ENCODE measurements around the gene TRIM46.
"Not testable (repeated sequence)": the region's sequence is repeated elsewhere in the genome, so short reads cannot be mapped to it uniquely, and the experiment has no call there.

The TRIM46 gene

GRCh38 chr1:155133799-155134281 lies 39.8 kb upstream of the TRIM46 start:
- Mint-ChIP-seq H3K27me3 (ENCODE audit: low read depth) (peaks cover 9% of the 10 kb centered on the region), H3K4me3 (no peak overlapping the region), H3K27ac (no peak overlapping the region), H3K4me1 (ENCODE audit: low read depth) (peaks cover 30% of the 10 kb centered on the region), H3K36me3 (ENCODE audit: low read depth) (peaks cover 18% of the 10 kb centered on the region), H3K9me3 (no peaks in the 10 kb centered on the region)
- DNase-seq (ENCODE audit: low spot score), result no peak

GRCh38 chr1:155134322-155134721 lies 39.3 kb upstream of the TRIM46 start:
- H3K4me1 Mint-ChIP-seq (ENCODE audit: low read depth), result peaks cover 31% of the 10 kb centered on the region
- peak overlapping the region; percentile 100 for H3K27ac Mint-ChIP-seq
- no peaks in the 10 kb centered on the region for H3K9me3 Mint-ChIP-seq
- H3K36me3 Mint-ChIP-seq (ENCODE audit: low read depth), result peaks cover 20% of the 10 kb centered on the region
- H3K27me3 Mint-ChIP-seq (ENCODE audit: low read depth), result peaks cover 4% of the 10 kb centered on the region
- H3K4me3 Mint-ChIP-seq, result peak overlapping the region; percentile 99
- no peak for DNase-seq (ENCODE audit: low spot score)

- H3K9me3 Mint-ChIP-seq, result no peaks in the 10 kb centered on the region
- H3K27ac Mint-ChIP-seq, result peak overlapping the region; percentile 100
- peak; percentile 84 for DNase-seq (ENCODE audit: low spot score)
- no peaks in the 10 kb centered on the region for H3K27me3 Mint-ChIP-seq (ENCODE audit: low read depth)
- H3K4me3 Mint-ChIP-seq, result peak overlapping the region; percentile 99
- H3K4me1 Mint-ChIP-seq (ENCODE audit: low read depth), result peaks cover 31% of the 10 kb centered on the region
- peaks cover 25% of the 10 kb centered on the region for H3K36me3 Mint-ChIP-seq (ENCODE audit: low read depth)
Measured at GRCh38 chr1:155134880-155135414, 38.7 kb upstream of the TRIM46 start.

- peak; percentile 95 for DNase-seq (ENCODE audit: low spot score)
- Mint-ChIP-seq H3K36me3 (ENCODE audit: low read depth) (peaks cover 27% of the 10 kb centered on the region), H3K4me1 (ENCODE audit: low read depth) (peaks cover 33% of the 10 kb centered on the region), H3K27ac (peak within 1 kb of the TSS; percentile 100), H3K27me3 (ENCODE audit: low read depth) (no peaks in the 10 kb centered on the region), H3K9me3 (no peaks in the 10 kb centered on the region), H3K4me3 (peak within 1 kb of the TSS; percentile 99)
Measured at GRCh38 chr1:155135415-155136028, 38.1 kb upstream of the TRIM46 start, which contains the start of gene SLC50A1. TSS of gene SLC50A1 (plus strand) at chr1:155135852. CDS start at chr1:155135912, 60 bp downstream.

GRCh38 chr1:155136748-155137147 lies 36.9 kb upstream of the TRIM46 start:
- no peaks in the 10 kb centered on the region for H3K9me3 Mint-ChIP-seq
- H3K27ac Mint-ChIP-seq, result peak overlapping the region; percentile 100
- H3K4me3 Mint-ChIP-seq, result peak overlapping the region; percentile 99
- no peak for DNase-seq (ENCODE audit: low spot score)
- peaks cover 5% of the 10 kb centered on the region for H3K27me3 Mint-ChIP-seq (ENCODE audit: low read depth)
- H3K4me1 Mint-ChIP-seq (ENCODE audit: low read depth), result peaks cover 35% of the 10 kb centered on the region
- H3K36me3 Mint-ChIP-seq (ENCODE audit: low read depth), result peaks cover 27% of the 10 kb centered on the region

- peaks cover 25% of the 10 kb centered on the region for H3K36me3 Mint-ChIP-seq (ENCODE audit: low read depth)
- peak overlapping the region; percentile 99 for H3K4me3 Mint-ChIP-seq
- H3K27ac Mint-ChIP-seq, result peak overlapping the region; percentile 100
- DNase-seq (ENCODE audit: low spot score), result no peak
- peaks cover 5% of the 10 kb centered on the region for H3K27me3 Mint-ChIP-seq (ENCODE audit: low read depth)
- H3K9me3 Mint-ChIP-seq, result no peaks in the 10 kb centered on the region
- H3K4me1 Mint-ChIP-seq (ENCODE audit: low read depth), result peaks cover 35% of the 10 kb centered on the region
Measured at GRCh38 chr1:155137154-155137949, 36.3 kb upstream of the TRIM46 start.

GRCh38 chr1:155139895-155140629 lies 33.6 kb upstream of the TRIM46 start, which contains the start of gene DPM3:
TSS of gene DPM3 (minus strand) at chr1:155140531. CDS start at chr1:155140240, 291 bp downstream.
- Mint-ChIP-seq H3K27ac (peak within 1 kb of the TSS; percentile 95), H3K4me3 (peak within 1 kb of the TSS; percentile 99), H3K36me3 (ENCODE audit: low read depth) (peaks cover 23% of the 10 kb centered on the region), H3K9me3 (no peaks in the 10 kb centered on the region), H3K4me1 (ENCODE audit: low read depth) (peaks cover 29% of the 10 kb centered on the region), H3K27me3 (ENCODE audit: low read depth) (peaks cover 8% of the 10 kb centered on the region)
- peak; percentile 86 for DNase-seq (ENCODE audit: low spot score)

GRCh38 chr1:155140630-155140953 lies 33.1 kb upstream of the TRIM46 start:
- Mint-ChIP-seq H3K27me3 (ENCODE audit: low read depth) (peaks cover 10% of the 10 kb centered on the region), H3K9me3 (no peaks in the 10 kb centered on the region), H3K4me1 (ENCODE audit: low read depth) (peaks cover 27% of the 10 kb centered on the region), H3K4me3 (peak overlapping the region; percentile 99), H3K36me3 (ENCODE audit: low read depth) (peaks cover 23% of the 10 kb centered on the region), H3K27ac (peak overlapping the region; percentile 95)
- DNase-seq (ENCODE audit: low spot score), result no peak

GRCh38 chr1:155141749-155142148 lies 31.9 kb upstream of the TRIM46 start:
- no peak overlapping the region for H3K27ac Mint-ChIP-seq
- no peaks in the 10 kb centered on the region for H3K9me3 Mint-ChIP-seq
- DNase-seq (ENCODE audit: low spot score), result no peak
- peaks cover 21% of the 10 kb centered on the region for H3K36me3 Mint-ChIP-seq (ENCODE audit: low read depth)
- peaks cover 24% of the 10 kb centered on the region for H3K4me1 Mint-ChIP-seq (ENCODE audit: low read depth)
- H3K4me3 Mint-ChIP-seq, result no peak overlapping the region
- H3K27me3 Mint-ChIP-seq (ENCODE audit: low read depth), result peaks cover 17% of the 10 kb centered on the region

GRCh38 chr1:155145491-155145890 lies 28.2 kb upstream of the TRIM46 start:
- H3K36me3 Mint-ChIP-seq (ENCODE audit: low read depth), result no peaks in the 10 kb centered on the region
- peaks cover 10% of the 10 kb centered on the region for H3K4me1 Mint-ChIP-seq (ENCODE audit: low read depth)
- DNase-seq (ENCODE audit: low spot score), result no peak
- H3K27me3 Mint-ChIP-seq (ENCODE audit: low read depth), result peaks cover 30% of the 10 kb centered on the region
- no peaks in the 10 kb centered on the region for H3K9me3 Mint-ChIP-seq
- H3K4me3 Mint-ChIP-seq, result no peak overlapping the region
- no peak overlapping the region for H3K27ac Mint-ChIP-seq

GRCh38 chr1:155155996-155156643 lies 17.5 kb upstream of the TRIM46 start:
- H3K27ac Mint-ChIP-seq; H3K4me1 Mint-ChIP-seq (ENCODE audit: low read depth); DNase-seq (ENCODE audit: low spot score); H3K36me3 Mint-ChIP-seq (ENCODE audit: low read depth); H3K4me3 Mint-ChIP-seq; H3K9me3 Mint-ChIP-seq: not testable (repeated sequence)
- peaks cover 30% of the 10 kb centered on the region for H3K27me3 Mint-ChIP-seq (ENCODE audit: low read depth)

- Mint-ChIP-seq H3K4me1 (ENCODE audit: low read depth) (no peaks in the 10 kb centered on the region), H3K36me3 (ENCODE audit: low read depth) (no peaks in the 10 kb centered on the region), H3K27me3 (ENCODE audit: low read depth) (peaks cover 21% of the 10 kb centered on the region), H3K4me3 (no peak overlapping the region), H3K27ac (no peak overlapping the region), H3K9me3 (no peaks in the 10 kb centered on the region)
- no peak for DNase-seq (ENCODE audit: low spot score)
Measured at GRCh38 chr1:155158991-155159390, 14.7 kb upstream of the TRIM46 start.

- Mint-ChIP-seq H3K36me3 (ENCODE audit: low read depth) (no peaks in the 10 kb centered on the region), H3K27ac (no peak overlapping the region), H3K4me1 (ENCODE audit: low read depth) (no peaks in the 10 kb centered on the region), H3K9me3 (no peaks in the 10 kb centered on the region), H3K27me3 (ENCODE audit: low read depth) (peaks cover 14% of the 10 kb centered on the region), H3K4me3 (no peak overlapping the region)
- no peak for DNase-seq (ENCODE audit: low spot score)
Measured at GRCh38 chr1:155160128-155160527, 13.5 kb upstream of the TRIM46 start.
